ENCODE measurements around the gene FNIP2. TPM values are rescaled to one million over a fixed set of nuclear protein-coding genes. Genes with fewer than 3 reads are reported as not detected.

The FNIP2 gene
- total RNA-seq, 2 donors from 2014 or later: 26.7 to 38.2 TPM

GRCh38 chr4:158810487-158811215, 41.8 kb downstream of the FNIP2 start:
- ATAC-seq: peak; percentile 69
- Histone ChIP-seq H3K27ac (peak overlapping the region; percentile 52 to 77 (median 62)), H3K36me3 (replicated peaks in 1 of 2; ENCODE audit: insufficient read depth in 1 of 2, low read depth in 2 of 2) (no peaks in the 10 kb centered on the region), H3K9me3 (no peaks in the 10 kb centered on the region), H3K27me3 (no peaks in the 10 kb centered on the region), H3K4me3 (no peak overlapping the region), H3K4me1 (peaks cover 68% of the 10 kb centered on the region)
- peak; percentile 39 to 75 (median 60) for DNase-seq
- WGBS, 2 donors: 48 to 59% methylated on average over 3 of the region's 3 CpGs
- intact Hi-C loops (cut with DNase I): no loop called here
- TF ChIP-seq POLR2A (IDR thresholded peaks at IDR 0.05) (peak in 1 of 3 donors; percentile 12), CTCF (IDR thresholded peaks at IDR 0.05) (no peak)

- H3K27me3 ChIP-seq: no peaks in the 10 kb centered on the region
- TF ChIP-seq CTCF (IDR thresholded peaks at IDR 0.05) (no peak), POLR2A (IDR thresholded peaks at IDR 0.05) (no peak)
- no peaks in the 10 kb centered on the region for H3K9me3 ChIP-seq
- H3K27ac ChIP-seq: peak overlapping the region; percentile 52 to 77 (median 62)
- H3K4me3 ChIP-seq: no peak overlapping the region
- ATAC-seq (no peak), DNase-seq (no peak)
- peaks cover 63% of the 10 kb centered on the region for H3K4me1 ChIP-seq
- H3K36me3 ChIP-seq (replicated peaks in 1 of 2; ENCODE audit: insufficient read depth in 1 of 2, low read depth in 2 of 2): no peaks in the 10 kb centered on the region
- intact Hi-C loops (cut with DNase I): no loop called here
These were observed 42.4 kb downstream of the FNIP2 start for GRCh38 chr4:158811216-158811540.

GRCh38 chr4:158811704-158812103, 42.9 kb downstream of the FNIP2 start:
- Histone ChIP-seq H3K4me1 (peaks cover 63% of the 10 kb centered on the region), H3K27ac (peak overlapping the region in 3 of 4 donors; percentile 52 to 77 (median 67))
- DNase-seq: peak in 2 of 4 donors; percentile 36 to 63

GRCh38 chr4:158812133-158812532, 43.3 kb downstream of the FNIP2 start:
- intact Hi-C loops (cut with DNase I): no loop called here
- peaks cover 65% of the 10 kb centered on the region for H3K4me1 ChIP-seq

More at GRCh38 chr4:158811704-158812103, 42.9 kb downstream of the FNIP2 start:
- no peaks in the 10 kb centered on the region for H3K36me3 ChIP-seq (replicated peaks in 1 of 2; ENCODE audit: insufficient read depth in 1 of 2, low read depth in 2 of 2)
- no peaks in the 10 kb centered on the region for H3K27me3 ChIP-seq
- H3K4me3 ChIP-seq: no peak overlapping the region
- 39 to 62% methylated on average over 6 of the region's 6 CpGs for WGBS, 2 donors
- intact Hi-C loops (cut with DNase I): no loop called here
- ATAC-seq: no peak
- TF ChIP-seq CTCF (IDR thresholded peaks at IDR 0.05): peak in 3 of 7 experiments; percentile 2 to 9 (median 6)
- TF ChIP-seq POLR2A (IDR thresholded peaks at IDR 0.05): no peak
- H3K9me3 ChIP-seq: no peaks in the 10 kb centered on the region

More at GRCh38 chr4:158812133-158812532, 43.3 kb downstream of the FNIP2 start:
- Histone ChIP-seq H3K36me3 (replicated peaks in 1 of 2; ENCODE audit: insufficient read depth in 1 of 2, low read depth in 2 of 2) (no peaks in the 10 kb centered on the region), H3K4me3 (no peak overlapping the region), H3K27ac (peak overlapping the region in 3 of 4 donors; percentile 52 to 77 (median 67)), H3K27me3 (no peaks in the 10 kb centered on the region), H3K9me3 (no peaks in the 10 kb centered on the region)
- 69 to 88% methylated on average over 2 of the region's 2 CpGs for WGBS, 2 donors
- ATAC-seq (no peak), DNase-seq (no peak)
- TF ChIP-seq CTCF (IDR thresholded peaks at IDR 0.05) (no peak), POLR2A (IDR thresholded peaks at IDR 0.05) (no peak)
